HG03457 (cell line): ENCODE results near the gene TMEM52B.

Experiments
- ATAC-seq: cut with Tn5 transposase; IDR thresholded peaks from one replicate; pipeline ENCODE4 v1.9.1; 2021; ENCODE audit warnings: moderate number of reproducible peaks; ENCODE audit not compliant: unreplicated experiment

TMEM52B gene

GRCh38 chr12:10178821-10179220 is at the start of gene TMEM52B:
Gene TMEM52B, plus strand, starts transcription at chr12:10179032. Its CDS starts 543 bp downstream, at chr12:10179575.
- ATAC-seq = no peak

GRCh38 chr12:10130042-10130441 is 48.8 kb upstream of the TMEM52B start, which contains the start of gene CLEC7A:
Gene CLEC7A, minus strand, starts transcription at chr12:10130199. Its CDS starts 117 bp downstream, at chr12:10130082.
- peak; percentile 72 for ATAC-seq

DNA sequence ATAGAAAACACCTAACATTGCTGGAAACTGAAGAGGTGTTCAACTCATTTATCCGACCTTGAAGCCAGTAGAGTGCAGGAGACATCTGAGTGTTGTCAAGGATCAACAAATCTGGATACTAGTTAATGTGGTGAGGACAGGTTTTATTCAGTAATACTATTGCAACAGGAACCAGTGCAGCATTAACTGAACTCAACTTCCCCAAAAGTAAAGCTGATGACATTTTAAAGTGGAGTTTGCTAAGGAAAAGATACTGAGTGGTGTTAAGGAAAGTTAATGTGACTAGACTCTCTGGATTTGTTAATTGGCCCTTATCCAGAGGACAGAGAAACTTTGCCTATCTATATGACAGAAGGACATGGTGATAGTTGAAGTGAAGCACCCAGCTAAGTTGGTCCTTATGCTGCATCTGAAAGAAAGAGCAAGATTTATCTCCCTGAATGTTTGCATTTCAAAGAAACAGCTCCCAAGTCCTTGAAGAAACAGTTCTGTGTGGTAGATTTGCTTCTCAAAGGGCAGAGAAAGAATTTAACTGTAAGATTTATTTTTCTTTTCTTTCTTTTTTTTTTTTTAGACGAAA is 47.6 kb upstream of the TMEM52B start:
- no peak for ATAC-seq

DNA sequence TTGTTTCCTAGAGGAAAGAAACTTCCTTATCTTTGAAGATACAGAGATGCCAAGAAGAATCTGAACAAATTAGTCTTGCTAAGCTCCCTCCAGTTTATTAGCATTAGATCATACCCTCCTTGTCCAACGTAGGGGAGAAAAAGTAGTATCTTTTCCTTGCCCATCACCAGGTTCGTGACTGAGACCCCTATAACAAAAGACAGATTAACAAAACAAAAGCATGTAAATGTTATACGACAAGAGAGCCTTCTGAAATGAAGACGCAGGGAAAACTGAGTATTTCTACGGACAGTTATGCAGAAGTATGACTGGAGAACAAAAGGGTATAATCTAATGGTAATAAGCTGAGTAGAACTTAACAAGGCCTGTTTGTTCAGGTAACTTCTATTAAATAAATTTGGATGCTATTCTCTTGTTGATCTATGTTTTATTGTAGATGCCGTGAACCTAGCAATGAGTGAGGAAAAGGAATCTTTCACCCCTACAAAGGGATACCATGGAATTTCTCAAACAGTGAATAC is 45.9 kb upstream of the TMEM52B start:
- ATAC-seq = no peak

GRCh38 chr12:10135126-10135525 is 43.7 kb upstream of the TMEM52B start:
- ATAC-seq = no peak

GRCh38 chr12:10136637-10137205 is 42.1 kb upstream of the TMEM52B start:
- ATAC-seq = no peak

DNA sequence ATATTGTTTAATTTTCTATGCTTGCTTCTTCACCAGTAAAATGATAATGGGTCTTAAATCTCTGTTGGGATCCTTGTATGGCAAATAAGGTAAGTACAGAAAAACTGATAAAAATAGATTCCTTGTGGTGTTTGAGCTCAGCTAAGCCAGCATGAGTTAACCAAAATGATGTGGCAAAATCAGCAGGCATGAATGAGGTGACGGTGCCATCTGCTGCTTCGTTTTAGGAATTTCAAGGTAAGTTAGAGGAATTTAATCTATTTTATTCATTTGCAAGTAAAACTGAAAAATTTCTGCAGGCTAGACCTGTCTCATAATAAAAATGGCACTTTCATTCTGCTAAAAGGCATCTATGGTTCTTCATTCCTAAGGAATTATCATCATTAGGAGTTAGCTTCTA is 38.8 kb upstream of the TMEM52B start:
- ATAC-seq = no peak

GRCh38 chr12:10142976-10143589 is 35.7 kb upstream of the TMEM52B start:
- ATAC-seq = no peak

- peak; percentile 65 for ATAC-seq
Observed at GRCh38 chr12:10147714-10148403, 31.0 kb upstream of the TMEM52B start.

DNA sequence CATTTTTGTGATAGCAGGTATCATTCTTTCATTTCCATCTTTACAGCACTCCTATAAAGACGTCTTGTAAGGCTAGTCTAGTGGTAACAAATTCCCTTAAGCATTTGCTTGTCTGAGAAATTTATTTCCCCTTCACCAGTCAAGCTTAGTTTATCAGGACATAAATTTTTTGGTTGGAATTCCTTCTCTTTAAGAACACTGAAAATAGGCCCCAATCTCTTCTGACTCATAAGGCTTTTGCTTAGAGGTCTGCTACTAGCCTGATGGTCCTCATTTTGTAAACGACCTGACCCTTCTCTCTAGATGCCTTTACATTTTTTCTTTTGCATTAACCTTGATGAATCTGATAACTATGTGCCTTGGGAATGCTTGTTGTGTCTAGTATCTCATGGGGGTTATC is 27.2 kb upstream of the TMEM52B start:
- no peak for ATAC-seq

GRCh38 chr12:10153271-10154144 is 25.3 kb upstream of the TMEM52B start:
- no peak for ATAC-seq

GRCh38 chr12:10154145-10154496 is 24.7 kb upstream of the TMEM52B start:
- no peak for ATAC-seq

DNA sequence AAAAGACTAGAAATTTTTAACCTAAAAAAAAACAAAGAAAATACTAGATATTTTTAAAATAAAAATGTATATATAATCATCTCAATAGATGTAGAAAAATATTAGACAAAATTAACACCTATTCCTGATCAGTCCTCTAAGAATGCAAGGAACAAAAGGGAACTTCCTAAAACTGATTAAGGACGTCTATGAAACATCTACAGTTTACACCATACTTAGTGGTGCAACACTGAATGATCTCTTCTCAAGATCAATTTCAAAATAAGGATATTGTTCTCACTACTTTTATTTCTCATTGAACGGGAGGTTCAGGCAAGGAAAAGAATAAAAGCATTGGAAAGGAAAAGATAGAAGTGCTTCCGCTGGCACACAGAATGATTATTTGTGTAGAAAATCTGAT is 22.9 kb upstream of the TMEM52B start:
- ATAC-seq = no peak

DNA sequence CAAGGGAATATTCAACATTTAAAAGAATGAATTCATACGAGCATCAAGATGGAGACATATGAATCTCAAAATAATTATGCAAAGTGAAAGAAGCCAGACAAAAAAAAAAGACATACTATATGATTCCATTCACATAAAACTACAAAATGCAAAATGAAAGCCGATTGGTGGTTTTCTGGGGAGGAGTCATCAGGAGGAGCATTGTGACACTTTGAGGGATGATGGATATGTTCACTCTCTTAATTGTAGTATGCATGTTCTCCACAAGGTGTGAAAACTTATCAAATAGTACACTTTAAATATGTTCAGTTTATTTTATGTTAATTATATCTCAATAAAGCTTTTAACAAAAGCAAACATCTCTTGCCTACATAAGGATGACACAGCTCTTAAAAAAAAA is 20.4 kb upstream of the TMEM52B start:
- no peak for ATAC-seq

DNA sequence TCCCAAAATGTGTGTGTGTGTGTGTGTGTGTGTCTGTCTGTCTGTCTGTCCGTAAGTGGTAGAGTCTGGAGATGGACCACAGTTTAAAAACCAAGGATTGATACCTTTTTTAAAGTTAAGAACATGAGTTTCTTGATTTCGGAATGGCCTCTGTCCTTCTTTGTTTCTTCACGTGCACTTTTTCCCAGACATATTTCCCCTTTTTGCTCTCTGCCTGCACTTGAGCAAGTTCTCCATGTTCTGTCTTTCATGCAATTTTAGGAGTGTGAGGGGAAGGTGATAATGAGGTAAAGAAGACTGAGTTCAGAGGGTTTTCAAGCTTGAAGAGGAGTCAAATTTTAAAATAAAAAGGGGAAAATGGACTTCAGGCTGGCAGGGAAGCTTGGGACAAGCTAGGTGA is 19.6 kb upstream of the TMEM52B start:
- ATAC-seq = no peak

- no peak for ATAC-seq
Observed at GRCh38 chr12:10160617-10161385, 18.0 kb upstream of the TMEM52B start.

- no peak for ATAC-seq
Observed at GRCh38 chr12:10163084-10163483, 15.7 kb upstream of the TMEM52B start.

GRCh38 chr12:10165421-10165820 is 13.4 kb upstream of the TMEM52B start:
- ATAC-seq = no peak

- ATAC-seq = no peak
Observed at GRCh38 chr12:10167599-10167998, 11.2 kb upstream of the TMEM52B start.

- ATAC-seq = no peak
Observed at GRCh38 chr12:10169104-10169503, 9.7 kb upstream of the TMEM52B start.
